Measurements from ENCODE around the gene CCDC180. TPM values are rescaled to one million over a fixed set of nuclear protein-coding genes. Genes with fewer than 3 reads are reported as not detected.

The CCDC180 gene
- total RNA-seq, 1 experiment from 2014 or later: 7.9 TPM

- TF ChIP-seq ZBTB33 (IDR thresholded peaks at IDR 0.05; ENCODE audit: extremely low read depth, insufficient replicate concordance, low read length) (no peak), RAD21 (IDR thresholded peaks at IDR 0.05; ENCODE audit: low read depth) (no peak), SRF (IDR thresholded peaks at IDR 0.05; ENCODE audit: low read depth) (no peak), CEBPB (IDR thresholded peaks at IDR 0.05; ENCODE audit: low read depth) (no peak), POLR2AphosphoS5 (IDR thresholded peaks at IDR 0.05; ENCODE audit: low read depth, low read length) (no peak), SP1 (IDR thresholded peaks at IDR 0.05; ENCODE audit: low read depth) (no peak), POLR2A (IDR thresholded peaks at IDR 0.05; ENCODE audit: borderline replicate concordance, extremely low read depth, insufficient read depth, insufficient read length) (no peak), EZH2 (IDR thresholded peaks at IDR 0.05) (no peak), MAX (IDR thresholded peaks at IDR 0.05) (no peak), ZNF274 (IDR thresholded peaks at IDR 0.05; ENCODE audit: low read depth, low read length) (no peak), TCF7L2 (IDR thresholded peaks at IDR 0.05; ENCODE audit: borderline replicate concordance, extremely low read depth, insufficient read depth, insufficient read length) (no peak), ZFX (IDR thresholded peaks at IDR 0.05) (no peak), FOSL1 (IDR thresholded peaks at IDR 0.05; ENCODE audit: low read depth) (no peak), YY1 (IDR thresholded peaks at IDR 0.05; ENCODE audit: extremely low read depth, insufficient replicate concordance, low read depth, low read length) (no peak), ATF3 (IDR thresholded peaks at IDR 0.05) (no peak), EGR1 (IDR thresholded peaks at IDR 0.05; ENCODE audit: low read depth) (no peak), CBX3 (IDR thresholded peaks at IDR 0.05; ENCODE audit: low read depth) (no peak), REST (IDR thresholded peaks at IDR 0.05; ENCODE audit: low read depth) (no peak), CTCF (IDR thresholded peaks at IDR 0.05 in 2 of 3, conservative IDR thresholded peaks at IDR 0.05 in 1 of 3; ENCODE audit: borderline replicate concordance in 1 of 3, insufficient read depth in 1 of 3, low read depth in 2 of 3, low read length in 2 of 3) (no peak)
- CTCF ChIA-PET: interaction anchor here (1.0 kb wide), 1 partner anchor 463 kb away, joined by 3 read pairs; no protein-coding TSS in a partner anchor
- ATAC-seq (no peak), DNase-seq (ENCODE audit: low read depth, low spot score) (no peak)
- Histone ChIP-seq H2AFZ (ENCODE audit: low read depth, low read length, poor library complexity, severe bottlenecking) (no peak overlapping the region), H3K27me3 (ENCODE audit: insufficient read depth, low read length) (no peaks in the 10 kb centered on the region), H3K9me2 (ENCODE audit: insufficient read depth) (no peaks in the 10 kb centered on the region), H3K4me2 (ENCODE audit: low read length) (no peak overlapping the region), H3K79me2 (ENCODE audit: insufficient read depth, low read length) (no peaks in the 10 kb centered on the region), H3K27ac (ENCODE audit: low read depth, low read length) (no peak overlapping the region), H3K9me3 (ENCODE audit: control insufficient read depth in 1 of 2, insufficient read depth in 1 of 2, low read depth in 1 of 2, low read length in 2 of 2) (no peaks in the 10 kb centered on the region), H3K36me3 (ENCODE audit: control insufficient read depth in 1 of 2, insufficient read depth in 2 of 2, low read length in 2 of 2) (no peaks in the 10 kb centered on the region; a peak in 2 of 4 replicates), H3K9ac (ENCODE audit: low read length) (no peak overlapping the region), H3K4me1 (ENCODE audit: control insufficient read depth in 1 of 2, insufficient read depth in 2 of 2, low read length in 2 of 2) (no peaks in the 10 kb centered on the region), H3K4me3 (replicated peaks in 1 of 2; ENCODE audit: low read depth in 1 of 2, low read length in 2 of 2) (no peak overlapping the region), H4K20me1 (ENCODE audit: insufficient read depth) (no peaks in the 10 kb centered on the region)
- no TSS peak for BruUV-seq (replicated peaks)
- POLR2A ChIA-PET: no interaction called here
- RAD21 ChIA-PET (ENCODE audit: low non-redundant PET in 1 of 2, low total read pairs in 2 of 2, uncharacterized antibody in 2 of 2, unreplicated experiment in 2 of 2): no interaction called here
- intact Hi-C loops (cut with micrococcal nuclease): no loop called here
These were observed 12.7 kb downstream of the CCDC180 start for GRCh38 chr9:97320080-97320642.

Measured in HCT116 (cell line).